Measurements from ENCODE around the gene RGS6. TPM values are rescaled to one million over a fixed set of nuclear protein-coding genes. Genes with fewer than 3 reads are reported as not detected.

RGS6 gene
- total RNA-seq, 1 donor from 2014 or later = 0.34 TPM

GRCh38 chr14:72589652-72590051, 657.4 kb downstream of the RGS6 start:
- Histone ChIP-seq H3K36me3 (ENCODE audit: insufficient read depth, low read length) (no peaks in the 10 kb centered on the region), H3K9me3 (ENCODE audit: insufficient read depth, low read depth, low read length) (no peaks in the 10 kb centered on the region), H4K20me1 (ENCODE audit: insufficient read depth, low read length) (no peaks in the 10 kb centered on the region), H3K4me3 (ENCODE audit: insufficient read depth, low read depth, low read length) (no peak overlapping the region), H3K9ac (ENCODE audit: low read length) (no peak overlapping the region), H3K4me1 (ENCODE audit: insufficient read depth, low read length) (no peaks in the 10 kb centered on the region), H3K79me2 (ENCODE audit: insufficient read depth, low read length) (no peaks in the 10 kb centered on the region), H2AFZ (ENCODE audit: low read depth, low read length) (no peak overlapping the region), H3K27me3 (ENCODE audit: insufficient read depth, low read length) (no peaks in the 10 kb centered on the region), H3K27ac (ENCODE audit: low read depth, low read length) (no peak overlapping the region), H3K4me2 (ENCODE audit: low read length) (no peak overlapping the region)
- Mint-ChIP-seq H3K4me1 (ENCODE audit: low read depth, unreplicated experiment) (no peaks in the 10 kb centered on the region), H3K36me3 (ENCODE audit: low read depth, unreplicated experiment) (peaks cover 2% of the 10 kb centered on the region), H3K27ac (ENCODE audit: unreplicated experiment) (no peak overlapping the region), H3K9me3 (ENCODE audit: unreplicated experiment) (peaks cover 8% of the 10 kb centered on the region), H3K4me3 (ENCODE audit: unreplicated experiment) (no peak overlapping the region), H3K27me3 (ENCODE audit: low read depth, unreplicated experiment) (peaks cover 20% of the 10 kb centered on the region)
- DNase-seq (ENCODE audit: low read depth) (no peak), FAIRE-seq (no peak)
- TF ChIP-seq EZH2 (IDR thresholded peaks at IDR 0.05; ENCODE audit: insufficient read depth, low read length) (no peak), CTCF (IDR thresholded peaks at IDR 0.05; ENCODE audit: insufficient read depth, low read depth, low read length) (no peak)

GRCh38 chr14:72590577-72590976, 658.3 kb downstream of the RGS6 start:
- DNase-seq (ENCODE audit: low read depth) (no peak), FAIRE-seq (no peak)
- H3K27me3 ChIP-seq (ENCODE audit: insufficient read depth, low read length) = no peaks in the 10 kb centered on the region
- H3K36me3 ChIP-seq (ENCODE audit: insufficient read depth, low read length) = no peaks in the 10 kb centered on the region
- H4K20me1 ChIP-seq (ENCODE audit: insufficient read depth, low read length) = no peaks in the 10 kb centered on the region
- H3K4me1 ChIP-seq (ENCODE audit: insufficient read depth, low read length) = no peaks in the 10 kb centered on the region
- H2AFZ ChIP-seq (ENCODE audit: low read depth, low read length) = no peak overlapping the region
- Mint-ChIP-seq H3K27me3 (ENCODE audit: low read depth, unreplicated experiment) (peaks cover 18% of the 10 kb centered on the region), H3K9me3 (ENCODE audit: unreplicated experiment) (peaks cover 10% of the 10 kb centered on the region), H3K27ac (ENCODE audit: unreplicated experiment) (no peak overlapping the region), H3K36me3 (ENCODE audit: low read depth, unreplicated experiment) (peaks cover 2% of the 10 kb centered on the region), H3K4me3 (ENCODE audit: unreplicated experiment) (no peak overlapping the region), H3K4me1 (ENCODE audit: low read depth, unreplicated experiment) (no peaks in the 10 kb centered on the region)
- H3K9ac ChIP-seq (ENCODE audit: low read length) = no peak overlapping the region
- H3K79me2 ChIP-seq (ENCODE audit: insufficient read depth, low read length) = no peaks in the 10 kb centered on the region
- H3K4me2 ChIP-seq (ENCODE audit: low read length) = no peak overlapping the region
- H3K9me3 ChIP-seq (ENCODE audit: insufficient read depth, low read depth, low read length) = no peaks in the 10 kb centered on the region
- H3K27ac ChIP-seq (ENCODE audit: low read depth, low read length) = no peak overlapping the region
- TF ChIP-seq EZH2 (IDR thresholded peaks at IDR 0.05; ENCODE audit: insufficient read depth, low read length) (no peak), CTCF (IDR thresholded peaks at IDR 0.05; ENCODE audit: insufficient read depth, low read depth, low read length) (no peak)
- no peak overlapping the region for H3K4me3 ChIP-seq (ENCODE audit: insufficient read depth, low read depth, low read length)

GRCh38 chr14:72591391-72591790, 659.2 kb downstream of the RGS6 start:
- no peak for FAIRE-seq

More at GRCh38 chr14:72591391-72591790, 659.2 kb downstream of the RGS6 start:
- no peaks in the 10 kb centered on the region for H3K36me3 ChIP-seq (ENCODE audit: insufficient read depth, low read length)
- DNase-seq (ENCODE audit: low read depth) = no peak
- H3K4me3 Mint-ChIP-seq (ENCODE audit: unreplicated experiment) = no peak overlapping the region
- TF ChIP-seq EZH2 (IDR thresholded peaks at IDR 0.05; ENCODE audit: insufficient read depth, low read length) (no peak), CTCF (IDR thresholded peaks at IDR 0.05; ENCODE audit: insufficient read depth, low read depth, low read length) (no peak)
- peaks cover 6% of the 10 kb centered on the region for H3K9me3 Mint-ChIP-seq (ENCODE audit: unreplicated experiment)
- H3K4me2 ChIP-seq (ENCODE audit: low read length) = no peak overlapping the region
- H3K9me3 ChIP-seq (ENCODE audit: insufficient read depth, low read depth, low read length) = no peaks in the 10 kb centered on the region
- no peaks in the 10 kb centered on the region for H3K4me1 ChIP-seq (ENCODE audit: insufficient read depth, low read length)
- H3K4me3 ChIP-seq (ENCODE audit: insufficient read depth, low read depth, low read length) = no peak overlapping the region
- no peak overlapping the region for H2AFZ ChIP-seq (ENCODE audit: low read depth, low read length)
- no peaks in the 10 kb centered on the region for H3K27me3 ChIP-seq (ENCODE audit: insufficient read depth, low read length)
- H3K4me1 Mint-ChIP-seq (ENCODE audit: low read depth, unreplicated experiment) = no peaks in the 10 kb centered on the region
- no peaks in the 10 kb centered on the region for H3K36me3 Mint-ChIP-seq (ENCODE audit: low read depth, unreplicated experiment)
- H3K27ac Mint-ChIP-seq (ENCODE audit: unreplicated experiment) = no peak overlapping the region
- H3K27me3 Mint-ChIP-seq (ENCODE audit: low read depth, unreplicated experiment) = peaks cover 17% of the 10 kb centered on the region
- H3K79me2 ChIP-seq (ENCODE audit: insufficient read depth, low read length) = no peaks in the 10 kb centered on the region
- H3K27ac ChIP-seq (ENCODE audit: low read depth, low read length) = no peak overlapping the region
- H3K9ac ChIP-seq (ENCODE audit: low read length) = no peak overlapping the region
- H4K20me1 ChIP-seq (ENCODE audit: insufficient read depth, low read length) = no peaks in the 10 kb centered on the region

All from astrocyte (in vitro differentiated cells and primary cell).